Measurements from ENCODE around the gene ALDH1A1. TPM values are rescaled to one million over a fixed set of nuclear protein-coding genes. Genes with fewer than 3 reads are reported as not detected.

ALDH1A1 gene
- total RNA-seq, 1 donor from 2014 or later, result 136 TPM

DNA sequence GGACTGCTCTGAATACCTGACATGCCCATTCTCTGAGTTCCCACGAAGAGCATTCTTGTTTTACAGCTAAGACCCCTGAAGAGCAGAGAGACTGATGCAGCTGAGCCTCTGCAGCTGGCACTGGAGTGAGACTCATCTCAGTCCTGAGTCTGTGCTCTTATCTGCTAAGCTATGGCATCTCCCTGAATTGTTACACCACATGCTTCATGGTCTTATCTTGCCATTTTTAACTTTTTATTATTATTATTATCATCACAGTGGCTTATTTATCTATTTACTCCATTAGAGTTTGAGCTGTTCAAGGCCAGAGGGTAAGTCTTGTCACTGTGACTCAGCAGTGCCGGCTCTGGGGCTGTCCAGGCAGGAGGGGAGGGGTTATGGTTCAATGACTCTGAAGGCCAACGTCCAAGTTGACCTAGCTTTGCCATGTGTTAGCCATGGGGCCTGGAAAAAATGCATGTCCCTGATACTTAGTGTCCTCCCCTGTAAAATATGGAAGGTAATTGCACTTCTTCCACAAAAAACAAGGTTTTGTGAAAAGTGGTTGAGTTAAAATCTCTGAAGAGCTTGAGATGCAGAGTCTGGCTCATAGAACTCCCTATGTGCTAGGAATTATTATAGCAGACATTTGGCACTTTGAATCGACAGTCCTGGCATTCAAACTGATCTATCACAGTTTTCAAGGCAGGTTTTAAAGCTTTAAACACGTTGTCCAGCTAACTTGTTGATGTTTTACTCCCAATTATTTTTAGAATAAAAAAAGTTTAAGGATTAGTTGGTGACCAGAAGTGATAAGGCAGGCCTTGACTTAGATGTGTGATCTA lies 94.6 kb downstream of the ALDH1A1 start:
- DNase-seq (ENCODE audit: low spot score), result no peak

DNA sequence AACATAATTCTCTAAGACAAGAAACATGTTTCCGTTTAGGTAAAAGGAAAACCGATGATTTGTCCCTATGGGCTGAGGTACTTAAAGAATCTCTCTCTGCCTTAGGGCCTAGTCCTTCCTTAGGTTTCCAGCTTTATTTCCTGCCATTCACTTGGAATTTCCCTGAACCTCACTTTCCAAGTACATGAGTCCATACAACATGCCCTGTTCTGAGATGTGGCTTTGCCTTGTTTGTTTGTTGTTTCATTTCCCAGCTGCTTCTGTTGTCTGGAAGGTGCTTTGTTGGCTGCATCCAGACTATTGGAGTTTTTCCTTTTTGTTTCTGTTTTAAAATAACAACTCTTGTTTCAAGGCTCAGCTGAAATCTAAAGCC lies 95.2 kb downstream of the ALDH1A1 start:
- DNase-seq (ENCODE audit: low spot score), result no peak

DNA sequence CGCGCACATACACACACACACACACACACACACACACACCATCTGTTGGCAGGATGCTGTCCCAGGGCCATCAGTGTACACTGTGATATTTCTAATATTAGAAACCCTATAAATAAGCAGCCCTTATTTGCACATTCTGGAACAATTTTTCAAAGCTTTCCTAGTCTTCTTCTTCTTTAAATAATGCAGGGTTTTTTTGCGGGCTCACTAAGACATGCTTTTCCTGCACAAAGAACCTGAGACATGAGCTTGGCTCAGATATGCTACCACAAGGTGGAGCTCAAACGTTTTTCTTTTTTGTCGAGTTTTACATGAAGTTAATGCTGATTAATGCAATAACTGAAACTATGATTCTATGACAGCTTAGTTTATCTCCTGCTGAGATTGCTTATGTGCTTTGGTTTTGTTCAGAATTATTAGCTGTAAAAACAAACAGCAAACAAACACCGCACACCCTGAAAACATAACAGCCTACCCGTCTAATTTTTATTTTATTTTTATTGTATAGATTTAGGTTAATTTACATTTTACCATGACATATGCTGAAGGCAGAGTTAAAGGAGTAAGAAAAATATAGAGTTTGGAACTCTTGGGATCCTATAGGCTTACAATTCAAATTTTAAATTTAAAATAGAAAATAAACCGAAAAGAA lies 95.8 kb downstream of the ALDH1A1 start:
- DNase-seq (ENCODE audit: low spot score), result no peak

DNA sequence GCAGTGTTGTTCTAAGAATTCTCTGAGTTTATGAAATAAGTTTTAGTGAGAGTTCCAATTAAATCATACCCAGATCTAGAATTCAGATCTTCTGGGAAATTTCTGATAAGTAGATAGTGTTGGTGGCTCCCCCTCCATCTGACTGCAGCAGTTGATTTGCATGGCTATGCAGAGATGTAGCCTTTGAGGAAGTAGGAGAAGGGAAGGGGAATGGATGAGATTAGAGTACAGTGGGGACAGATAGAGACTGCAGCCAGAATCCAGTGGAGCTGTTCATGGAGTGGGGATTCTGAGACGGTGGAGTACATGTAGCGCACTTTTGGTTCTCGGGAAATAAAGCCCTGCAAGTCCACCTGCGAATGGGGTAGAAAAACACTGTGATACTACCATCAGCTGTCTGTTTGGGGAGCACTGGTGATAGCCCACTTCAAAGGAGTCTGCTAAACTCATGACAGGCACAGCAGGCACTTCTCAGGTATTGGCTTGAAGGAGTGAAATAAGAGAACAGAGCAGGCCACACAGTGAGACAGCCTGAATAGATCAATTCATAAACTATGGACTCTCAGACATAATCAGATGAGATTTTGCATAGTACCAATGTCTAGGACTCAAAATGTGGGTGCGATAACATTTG lies 96.8 kb downstream of the ALDH1A1 start:
- no peak for DNase-seq (ENCODE audit: low spot score)

DNA sequence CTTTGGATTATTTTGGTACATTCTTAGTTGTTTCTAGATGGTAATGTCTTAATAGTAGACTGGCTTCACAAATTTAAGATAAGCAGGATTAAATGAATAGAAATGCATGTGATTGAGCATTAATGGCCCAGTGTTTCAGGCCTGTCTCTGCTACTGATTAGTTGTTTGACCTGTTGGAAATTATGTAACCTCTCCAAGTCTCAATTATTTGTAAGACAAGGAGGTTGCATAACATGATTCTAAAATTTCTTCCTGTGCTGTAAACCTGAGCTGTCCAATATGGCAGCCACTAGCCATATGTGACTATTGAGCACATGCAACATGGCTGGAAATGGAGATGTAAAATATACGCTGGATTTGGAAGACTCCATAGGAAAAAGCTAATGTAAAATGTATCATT lies 97.5 kb downstream of the ALDH1A1 start:
- DNase-seq (ENCODE audit: low spot score), result no peak

Other genes starting within 250 kb of the ALDH1A1 start
- 1,420 TPM for gene ANXA1, start 198.8 kb upstream of the ALDH1A1 start, total RNA-seq

Data from mesenteric fat pad (tissue), 1 donor.